H1 (cell line): ENCODE results near the gene ADAMTS17. TPM values are rescaled to one million over a fixed set of nuclear protein-coding genes. Genes with fewer than 3 reads are reported as not detected.

ENCODE experiments used
- CTCF ChIA-PET: fragments of 300-600 bp; sonication (Branson Sonifier 250); formaldehyde crosslinking; loops from one replicate; lab custom pipeline; 2021; ENCODE audit not compliant: partially characterized antibody; lab: Charles Lee
- POLR2A ChIA-PET: fragments of 300-600 bp; sonication (Branson Sonifier 250); formaldehyde crosslinking; loops from one replicate; lab custom pipeline; 2021; ENCODE audit warnings: inconsistent platforms; ENCODE audit not compliant: partially characterized antibody; lab: Charles Lee
- DNase-seq, 2 experiments: peaks; one replicate each; pipeline versions ENCODE4 v3.0.0 to v3.0.0-alpha.2; 2010 to 2022; ENCODE audit warnings: low spot score in 2 of 2, low read depth in 1 of 2, mixed read lengths in 1 of 2
- FAIRE-seq: peaks from 2 replicates; lab custom pipeline; 2011; peaks lifted over from hg19 to GRCh38; lab: Jason Lieb, UNC
- H2AFZ ChIP-seq: 2 replicates; pipeline ENCODE4 v1.8.1; 2012; ENCODE audit warnings: low read length, inconsistent platforms
- H2AK5ac ChIP-seq: 2 replicates; pipeline ENCODE4 v1.6.1; 2013; ENCODE audit warnings: low read depth, low read length
- H2BK120ac ChIP-seq: replicated peaks from 2 replicates; pipeline ENCODE3; 2013; ENCODE audit warnings: low read depth, low read length, inconsistent platforms
- H2BK12ac ChIP-seq: 2 replicates; pipeline ENCODE4 v1.6.1; 2013; ENCODE audit warnings: low read depth, low read length
- H2BK15ac ChIP-seq: 2 replicates; pipeline ENCODE4 v1.6.1; 2013; ENCODE audit warnings: low read length
- H2BK20ac ChIP-seq: 2 replicates; pipeline ENCODE4 v1.6.1; 2013; ENCODE audit warnings: low read length
- H2BK5ac ChIP-seq: 2 replicates; pipeline ENCODE4 v1.6.1; 2013; ENCODE audit warnings: low read depth, low read length
- H3K14ac ChIP-seq: 2 replicates; pipeline ENCODE4 v1.6.1; 2013; ENCODE audit warnings: inconsistent platforms; ENCODE audit not compliant: insufficient read length
- H3K18ac ChIP-seq: 2 replicates; pipeline ENCODE4 v1.6.1; 2013; ENCODE audit warnings: low read length; ENCODE audit errors: extremely low read depth
- H3K23ac ChIP-seq: 2 replicates; pipeline ENCODE4 v1.6.1; 2013; ENCODE audit warnings: inconsistent platforms; ENCODE audit not compliant: insufficient read length
- H3K23me2 ChIP-seq: 2 replicates; pipeline ENCODE4 v1.6.1; 2013; ENCODE audit warnings: low read depth, low read length
- H3K27ac ChIP-seq: 2 replicates; pipeline ENCODE4 v1.6.1; 2011; ENCODE audit warnings: low read depth, low read length, inconsistent platforms
- H3K27me3 ChIP-seq, 4 experiments: replicated peaks in 1 of 4; 1 replicate in 1 of 4; 2 replicates in 3 of 4; pipeline versions ENCODE4 v1.6.1 to v1.8.1; 2011 to 2013; ENCODE audit warnings: low read length in 3 of 4, mild to moderate bottlenecking in 3 of 4, inconsistent platforms in 2 of 4, mixed read lengths in 2 of 4, moderate library complexity in 1 of 4; ENCODE audit not compliant: control insufficient read depth in 3 of 4, insufficient read depth in 3 of 4; ENCODE audit errors: extremely low read depth in 1 of 4
- H3K36me3 ChIP-seq, 4 experiments: 2 replicates each; pipeline versions ENCODE4 v1.6.1 to v1.8.1; 2011 to 2013; ENCODE audit warnings: mild to moderate bottlenecking in 4 of 4, low read length in 3 of 4, moderate library complexity in 2 of 4, control low read depth in 1 of 4, inconsistent platforms in 1 of 4; ENCODE audit not compliant: insufficient read depth in 4 of 4, control insufficient read depth in 2 of 4
- H3K4ac ChIP-seq: replicated peaks from 2 replicates; pipeline ENCODE3; 2013; ENCODE audit warnings: low read length, low read depth, mixed read lengths, inconsistent platforms; ENCODE audit not compliant: insufficient read length
- H3K4me1 ChIP-seq, 4 experiments: replicated peaks in 1 of 4; 1 replicate in 1 of 4; 2 replicates in 3 of 4; pipeline versions ENCODE4 v1.6.1 to v1.8.1; 2011 to 2013; ENCODE audit warnings: low read length in 3 of 4, inconsistent platforms in 2 of 4, mixed read lengths in 1 of 4; ENCODE audit not compliant: insufficient read depth in 4 of 4, control insufficient read depth in 3 of 4
- H3K4me2 ChIP-seq, 2 experiments: 2 replicates each; pipeline versions ENCODE4 v1.6.1 to v1.8.1; 2011 to 2013; ENCODE audit warnings: low read depth in 2 of 2, low read length in 2 of 2, control low read depth in 1 of 2, inconsistent platforms in 1 of 2, mild to moderate bottlenecking in 1 of 2; ENCODE audit not compliant: insufficient read depth in 1 of 2
- H3K4me3 ChIP-seq, 4 experiments: fragments of 200-600, 300-600 bp in 1 of 4; sonication (generic), shearing (Covaris generic), sonication (Bioruptor Twin) in 1 of 4; 2 replicates each; pipeline versions ENCODE4 v1.5.1 to v1.8.1; 2011 to 2016; ENCODE audit warnings: low read length in 4 of 4, low read depth in 3 of 4, control low read depth in 2 of 4, inconsistent platforms in 2 of 4, mild to moderate bottlenecking in 2 of 4, mixed read lengths in 1 of 4, moderate library complexity in 1 of 4; ENCODE audit not compliant: insufficient read depth in 2 of 4; ENCODE audit errors: extremely low read depth in 1 of 4
- H3K56ac ChIP-seq: replicated peaks from 2 replicates; pipeline ENCODE3; 2013; ENCODE audit warnings: low read depth, mild to moderate bottlenecking, mixed read lengths, low read length, inconsistent platforms; ENCODE audit not compliant: insufficient read length
- H3K79me1 ChIP-seq: 2 replicates; pipeline ENCODE4 v1.6.1; 2013; ENCODE audit warnings: low read depth, low read length, control low read depth
- H3K79me2 ChIP-seq, 2 experiments: 2 replicates each; pipeline versions ENCODE4 v1.6.1 to v1.8.1; 2012 to 2013; ENCODE audit warnings: low read length in 2 of 2, mild to moderate bottlenecking in 2 of 2, inconsistent platforms in 1 of 2; ENCODE audit not compliant: insufficient read depth in 2 of 2, control insufficient read depth in 1 of 2
- H3K9ac ChIP-seq, 4 experiments: replicated peaks in 1 of 4; 1 replicate in 1 of 4; 2 replicates in 3 of 4; pipeline versions ENCODE4 v1.6.1 to v1.8.1; 2011 to 2013; ENCODE audit warnings: low read depth in 3 of 4, low read length in 3 of 4, control low read depth in 2 of 4, mild to moderate bottlenecking in 2 of 4, moderate library complexity in 2 of 4, inconsistent platforms in 1 of 4; ENCODE audit errors: extremely low read depth in 1 of 4
- H3K9me3 ChIP-seq, 2 experiments: 2 replicates each; pipeline versions ENCODE4 v1.6.1 to v1.8.1; 2012 to 2013; ENCODE audit warnings: mild to moderate bottlenecking in 2 of 2, moderate library complexity in 2 of 2, control low read depth in 1 of 2, inconsistent platforms in 1 of 2, low read depth in 1 of 2, low read length in 1 of 2, mixed read lengths in 1 of 2; ENCODE audit not compliant: insufficient read depth in 2 of 2
- H4K20me1 ChIP-seq, 2 experiments: replicated peaks in 1 of 2; 2 replicates each; pipeline versions ENCODE3 to v1.8.1; 2011 to 2013; ENCODE audit warnings: inconsistent platforms in 2 of 2, low read length in 2 of 2, mild to moderate bottlenecking in 1 of 2; ENCODE audit not compliant: insufficient read depth in 2 of 2, control insufficient read depth in 1 of 2
- H4K5ac ChIP-seq: 2 replicates; pipeline ENCODE4 v1.6.1; 2013; ENCODE audit warnings: low read length, low read depth, mixed read lengths, inconsistent platforms; ENCODE audit not compliant: insufficient read length
- H4K8ac ChIP-seq: 2 replicates; pipeline ENCODE4 v1.8.0; 2013; ENCODE audit warnings: mild to moderate bottlenecking, moderate library complexity, low read length, inconsistent platforms; ENCODE audit not compliant: insufficient read depth; ENCODE audit errors: extremely low read depth
- H4K91ac ChIP-seq: replicated peaks from 2 replicates; pipeline ENCODE3; 2013; ENCODE audit warnings: low read length, mixed read lengths, inconsistent platforms; ENCODE audit not compliant: insufficient read length
- NANOG ChIP-seq: IDR thresholded peaks from 2 replicates; pipeline ENCODE4 v1.6.1; 2011; ENCODE audit warnings: low read length, low read depth, mild to moderate bottlenecking, inconsistent platforms; ENCODE audit not compliant: insufficient read depth, poor library complexity, severe bottlenecking
- RFX5 ChIP-seq: IDR thresholded peaks from 2 replicates; pipeline ENCODE4 v1.6.1; 2011; ENCODE audit warnings: low read depth, low read length, improper control_type of control experiment, borderline replicate concordance
- RXRA ChIP-seq: IDR thresholded peaks from 2 replicates; pipeline ENCODE4 v1.6.1; 2011; ENCODE audit warnings: low read depth, mild to moderate bottlenecking, low read length, moderate library complexity; ENCODE audit not compliant: insufficient read depth
- WGBS, 2 experiments: shearing (Covaris generic) in 1 of 2; methylation state at CpG; one replicate each; pipeline versions ENCODE4 v1.1.6 to v1.1.7; 2013 to 2015; ENCODE audit warnings: low lambda C conversion rate in 2 of 2, mixed read lengths in 2 of 2, inconsistent platforms in 1 of 2, low coverage in 1 of 2, missing lambda C conversion rate in 1 of 2; ENCODE audit not compliant: insufficient replicate concordance in 2 of 2, insufficient coverage in 1 of 2, insufficient read length in 1 of 2; ENCODE audit errors: extremely low coverage in 1 of 2, missing lambda C conversion rate in 1 of 2; 5-methylcytosine and 5-hydroxymethylcytosine counted together
- polyA plus RNA-seq, 7 experiments: library from polyadenylated mRNA; depleted of rRNA in 3 of 7; stranded (reverse) in 5 of 7; unstranded in 2 of 7; fragments of >200 nt in 5 of 7; fragments of 200-250 nt in 2 of 7; gene quantifications; 1 replicate in 5 of 7; 2 replicates in 1 of 7; 4 replicates in 1 of 7; pipeline versions ENCODE4 v1.2.1 to v1.2.3, GENCODE V29; 2011 to 2013; ENCODE audit warnings: missing spikeins in 2 of 7, mixed read lengths in 2 of 7
- total RNA-seq: library from RNA; stranded (reverse); fragmentation: NEBNext Ultra II Directional; extraction: Animal tissue kit (Norgen Biotek cat#: 25700); gene quantifications from 2 replicates; pipeline ENCODE4 v1.2.1, GENCODE V29; 2021

The ADAMTS17 gene
- total and polyA plus RNA-seq, 2 of the 8 experiments (the other 6 are each of a cell fraction or from before 2014, with no cell fraction given), result 0.51 to 1.7 TPM

GRCh38 chr15:100194996-100195395 lies 146.8 kb downstream of the ADAMTS17 start:
- peak overlapping the region; percentile 39; the same call in 1 of the 2 replicates for H2AK5ac ChIP-seq
- no peak overlapping the region for H3K27ac ChIP-seq
- CTCF ChIA-PET, result interaction anchor here (0.6 to 1.3 kb wide), 4 partner anchors 9 to 235 kb away, joined by 3 to 4 read pairs (median 3); no protein-coding TSS in a partner anchor
- no peaks in the 10 kb centered on the region for H3K79me1 ChIP-seq
- no peak overlapping the region for H4K91ac ChIP-seq
- H3K4me1 ChIP-seq, result peaks cover 0 to 17% (median 4%) of the 10 kb centered on the region in 4 experiments; a peak in 5 of 7 replicates
- no peak overlapping the region for H4K8ac ChIP-seq
- no peaks in the 10 kb centered on the region for H3K36me3 ChIP-seq
- H3K9ac ChIP-seq, result no peak overlapping the region; a peak in 1 of 7 replicates
- H3K27me3 ChIP-seq, result no peaks in the 10 kb centered on the region
- 0 out of 2 replicates have a peak overlapping the region, but pooled peaks have one; percentile 39 for H2BK12ac ChIP-seq
- FAIRE-seq (no peak), DNase-seq (peak in 1 of 2 experiments; percentile 38)
- no peaks in the 10 kb centered on the region for H4K20me1 ChIP-seq
- no peak overlapping the region for H3K18ac ChIP-seq
- no peaks in the 10 kb centered on the region for H3K9me3 ChIP-seq
- no peak overlapping the region for H2BK15ac ChIP-seq
- no peaks in the 10 kb centered on the region for H3K23me2 ChIP-seq
- H2BK20ac ChIP-seq, result no peak overlapping the region
- H2BK5ac ChIP-seq, result no peak overlapping the region
- no peak overlapping the region for H2BK120ac ChIP-seq
- 89% methylated on average over 10 of the region's 10 CpGs; no CpG with 5 or more reads in 1 of the 2 experiments for WGBS, 2 experiments
- no peak overlapping the region for H3K4me3 ChIP-seq
- H4K5ac ChIP-seq, result no peak overlapping the region
- POLR2A ChIA-PET, result no interaction called here
- no peak overlapping the region for H3K4me2 ChIP-seq
- H3K14ac ChIP-seq, result no peak overlapping the region
- H3K56ac ChIP-seq, result no peak overlapping the region
- no peak overlapping the region for H2AFZ ChIP-seq
- H3K23ac ChIP-seq, result no peak overlapping the region
- TF ChIP-seq NANOG (no peak), RXRA (no peak), RFX5 (no peak)
- no peaks in the 10 kb centered on the region for H3K79me2 ChIP-seq
- H3K4ac ChIP-seq, result no peak overlapping the region
